Left forelimb (tissue), 1 donor: ENCODE data around the gene TIGD2.

Source experiments
- DNase-seq: peaks from one replicate; pipeline ENCODE4 v3.0.0-alpha.2; 2018; ENCODE audit warnings: low spot score

The TIGD2 gene

GRCh38 chr4:89110986-89111832, at the start of gene TIGD2:
Gene TIGD2 (plus strand): TSS chr4:89111533. CDS start chr4:89112975, 1,442 bp downstream.
- peak; percentile 90 for DNase-seq

DNA sequence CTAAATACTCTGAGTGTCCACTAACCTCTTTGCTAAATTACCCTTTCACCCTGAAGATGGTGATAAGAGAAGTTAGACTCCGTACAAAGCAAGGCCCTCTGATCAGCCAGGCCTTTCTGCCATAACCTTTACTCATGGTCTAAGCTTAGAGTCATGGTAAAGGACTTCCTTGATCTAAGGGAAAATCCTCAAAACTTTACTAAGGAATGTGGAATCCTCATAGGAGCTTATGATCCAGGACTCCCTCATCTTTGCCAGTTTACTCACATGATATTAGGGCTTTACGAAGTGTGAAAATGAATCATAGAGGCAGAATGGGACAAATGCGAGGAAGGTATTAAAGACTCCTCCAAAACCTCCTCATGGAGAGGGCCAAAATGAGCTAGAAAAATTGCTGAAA, 46.5 kb upstream of the TIGD2 start:
- DNase-seq: no peak

- DNase-seq: no peak
Observed at GRCh38 chr4:89067417-89067816, 43.9 kb upstream of the TIGD2 start.

- no peak for DNase-seq
Observed at GRCh38 chr4:89069481-89069880, 41.9 kb upstream of the TIGD2 start.

DNA sequence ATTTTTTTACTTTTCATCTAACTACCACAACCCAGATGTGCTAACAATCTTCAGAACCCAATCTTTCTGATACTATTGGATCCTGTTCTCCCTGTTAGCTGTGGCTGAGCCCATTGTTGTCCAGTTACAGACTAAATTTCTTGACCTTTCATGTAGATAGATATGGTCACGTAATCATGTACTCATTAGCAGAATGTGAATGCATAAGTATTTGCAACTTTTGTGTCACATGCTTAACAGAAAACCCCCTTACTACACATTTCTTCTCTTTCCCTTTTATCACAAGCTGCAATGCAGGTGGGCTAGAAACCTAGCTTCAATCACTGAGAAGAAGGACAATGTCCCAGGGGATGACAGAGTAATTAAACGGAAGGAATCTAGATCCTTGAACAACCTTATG, 41.3 kb upstream of the TIGD2 start:
- no peak for DNase-seq

DNA sequence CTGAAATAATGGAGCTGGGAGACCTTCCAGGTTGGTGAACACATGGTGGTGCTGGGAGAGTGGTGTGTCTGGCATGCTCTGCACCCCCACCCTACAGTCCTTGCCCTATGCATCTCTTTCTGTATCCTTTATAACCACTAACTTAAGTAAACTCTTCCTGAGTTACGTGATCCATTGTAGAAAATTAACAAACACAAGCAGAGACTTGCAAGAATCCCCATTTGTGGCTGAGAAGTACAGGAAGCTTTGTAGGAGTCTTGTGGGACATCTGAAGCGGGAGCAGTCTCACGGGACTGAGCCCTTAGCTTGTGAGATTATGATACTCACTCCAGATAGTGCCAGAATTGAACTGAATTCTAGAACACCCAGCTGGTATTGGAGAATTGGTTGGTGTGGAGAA, 40.0 kb upstream of the TIGD2 start:
- no peak for DNase-seq

- no peak for DNase-seq
Observed at GRCh38 chr4:89072921-89073320, 38.4 kb upstream of the TIGD2 start.

DNA sequence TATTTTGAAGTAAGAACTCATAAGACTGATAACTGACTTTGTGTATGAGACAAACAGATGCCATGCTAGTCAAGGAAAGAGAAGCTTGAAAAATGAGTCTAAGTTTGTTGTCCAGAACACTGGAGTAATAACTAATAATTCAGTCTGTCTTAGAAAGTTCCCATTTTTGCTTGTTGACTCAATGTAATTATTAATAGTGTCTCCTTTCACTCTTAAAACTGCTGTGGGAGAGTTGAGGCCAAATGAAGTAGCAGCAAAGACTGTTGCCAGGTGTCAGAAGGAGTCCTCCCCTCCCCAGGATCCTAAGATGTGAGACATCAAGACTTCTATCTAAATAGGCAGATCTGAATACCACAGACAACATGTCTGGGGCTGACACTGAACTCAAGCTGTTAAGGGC, 33.6 kb upstream of the TIGD2 start:
- no peak for DNase-seq

- no peak for DNase-seq
Observed at GRCh38 chr4:89078300-89078699, 33.0 kb upstream of the TIGD2 start.

GRCh38 chr4:89099034-89099433, 12.3 kb upstream of the TIGD2 start:
- DNase-seq: no peak

DNA sequence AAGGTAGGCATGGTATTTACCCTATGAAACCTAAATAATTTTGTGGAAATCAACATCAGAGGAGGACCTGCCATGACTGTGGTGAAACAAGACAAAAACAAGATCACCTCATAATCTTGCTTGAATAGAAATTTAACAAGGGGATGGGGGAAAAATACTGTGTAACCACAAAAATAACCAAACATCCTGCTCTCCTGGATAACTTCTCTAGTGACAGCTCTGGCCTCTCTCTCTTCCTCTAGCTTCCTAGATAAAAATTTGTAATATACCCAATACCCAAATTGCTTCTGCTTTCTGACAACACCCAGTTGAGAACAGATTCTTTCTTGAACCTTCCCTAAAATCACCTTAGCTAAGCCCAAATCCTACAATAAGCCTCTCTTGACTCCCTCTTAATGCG, 11.9 kb upstream of the TIGD2 start:
- no peak for DNase-seq

DNA sequence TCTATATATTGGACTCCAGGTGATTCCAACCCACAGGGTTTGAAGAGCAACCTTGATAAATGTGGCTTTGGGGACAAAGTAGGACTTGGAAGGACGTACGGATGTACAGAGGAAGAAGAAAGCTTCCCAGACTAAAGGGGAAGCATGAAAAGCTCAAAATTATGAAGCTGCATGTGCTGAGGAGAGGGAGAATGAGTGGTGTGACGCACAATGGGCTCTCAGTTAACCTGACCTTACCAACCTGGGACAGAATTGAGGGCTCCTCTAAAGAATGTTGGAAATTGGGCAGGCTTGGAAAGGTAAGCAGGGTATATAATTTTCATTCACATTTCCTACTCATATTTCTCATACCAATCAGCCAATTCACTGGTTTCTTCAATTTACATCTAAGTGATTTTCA, 10.5 kb upstream of the TIGD2 start:
- no peak for DNase-seq

- no peak for DNase-seq
Observed at GRCh38 chr4:89101256-89102161, 9.8 kb upstream of the TIGD2 start.

DNA sequence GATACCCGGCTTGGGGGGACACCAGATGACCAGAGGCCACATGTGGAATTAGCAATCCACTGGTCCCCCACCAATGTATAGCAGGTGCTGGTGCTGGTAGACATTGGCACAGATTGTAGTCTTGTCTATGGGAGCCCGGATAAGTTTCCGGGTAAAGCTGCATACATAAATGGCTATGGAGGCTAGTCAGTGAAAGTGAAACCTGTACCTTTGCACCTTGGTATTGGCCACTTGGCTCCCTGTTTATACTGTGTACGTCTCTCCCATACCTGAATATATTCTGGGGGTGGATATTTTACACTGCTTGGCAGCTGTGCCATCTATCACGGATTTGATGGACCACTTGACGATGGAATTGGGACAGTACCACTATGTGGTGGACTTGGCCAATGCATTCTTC, 5.6 kb upstream of the TIGD2 start:
- DNase-seq: no peak

DNA sequence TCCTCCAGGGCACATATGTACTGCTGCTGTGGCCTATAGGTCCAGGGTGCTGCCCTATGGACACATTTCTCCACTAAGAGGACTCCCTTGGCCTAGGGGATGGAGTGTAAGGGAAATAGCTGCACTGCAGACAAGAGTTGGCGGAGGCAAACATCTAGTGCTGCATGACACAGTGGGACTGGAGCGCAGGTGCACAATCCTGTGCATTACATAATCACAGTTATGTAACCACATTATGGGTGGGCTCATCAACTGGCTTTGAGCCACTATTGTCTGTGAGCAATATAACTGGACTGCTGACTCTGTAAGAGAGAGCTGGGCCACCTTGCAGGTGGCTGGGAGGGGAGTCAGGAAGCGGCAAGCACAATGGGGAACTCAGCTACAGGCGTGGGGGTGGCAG, 3.2 kb upstream of the TIGD2 start:
- DNase-seq: no peak

GRCh38 chr4:89109841-89110540, 1.3 kb upstream of the TIGD2 start:
- no peak for DNase-seq

- DNase-seq: no peak
Observed at GRCh38 chr4:89110541-89110985, 770 bp upstream of the TIGD2 start.

GRCh38 chr4:89111833-89112563, 665 bp downstream of the TIGD2 start:
- DNase-seq: no peak

DNA sequence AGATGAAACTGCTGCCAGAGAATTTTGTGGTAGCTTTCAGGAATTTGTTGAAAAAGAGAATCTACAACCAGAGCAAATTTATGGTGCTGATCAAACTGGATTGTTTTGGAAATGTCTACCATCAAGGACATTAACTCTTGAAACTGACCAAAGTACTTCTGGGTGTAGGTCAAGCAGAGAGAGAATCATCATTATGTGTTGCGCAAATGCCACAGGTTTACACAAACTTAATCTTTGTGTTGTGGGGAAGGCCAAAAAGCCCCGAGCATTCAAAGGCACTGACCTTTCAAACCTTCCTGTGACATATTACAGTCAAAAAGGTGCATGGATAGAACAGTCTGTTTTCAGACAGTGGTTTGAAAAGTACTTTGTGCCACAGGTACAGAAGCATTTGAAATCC, 2.1 kb downstream of the TIGD2 start:
- no peak for DNase-seq

DNA sequence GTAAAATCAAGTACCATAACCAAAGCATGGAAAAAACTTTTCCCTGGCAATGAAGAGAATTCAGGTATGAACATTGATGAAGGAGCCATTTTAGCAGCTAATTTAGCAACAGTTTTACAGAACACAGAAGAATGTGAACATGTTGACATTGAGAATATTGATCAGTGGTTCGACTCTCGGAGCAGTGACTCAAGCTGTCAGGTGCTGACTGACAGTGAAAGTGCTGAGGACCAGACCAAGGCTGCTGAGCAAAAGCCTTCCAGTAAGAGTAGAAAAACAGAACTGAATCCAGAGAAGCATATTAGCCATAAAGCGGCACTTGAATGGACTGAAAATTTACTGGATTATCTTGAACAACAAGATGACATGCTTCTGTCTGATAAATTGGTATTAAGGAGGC, 2.8 kb downstream of the TIGD2 start:
- DNase-seq: no peak

DNA sequence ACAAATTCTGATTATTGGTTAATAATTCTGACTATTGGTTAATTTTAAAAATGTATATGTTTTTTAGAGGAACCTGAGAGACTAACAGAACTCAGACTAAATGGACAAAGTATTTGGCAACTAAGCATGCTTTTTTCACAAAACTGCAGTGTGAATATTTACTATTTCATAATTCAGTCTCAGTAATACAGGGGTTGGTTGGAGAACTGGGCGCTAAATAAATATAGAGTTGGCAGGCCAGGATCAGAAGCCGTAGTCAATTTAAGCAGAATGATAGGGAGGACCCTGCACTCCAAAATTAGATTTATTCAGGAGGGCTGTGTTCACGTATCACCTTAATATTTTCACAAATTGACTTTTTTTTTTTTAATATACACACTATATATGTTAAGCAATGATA, 5.8 kb downstream of the TIGD2 start:
- no peak for DNase-seq

GRCh38 chr4:89119166-89119565, 7.8 kb downstream of the TIGD2 start:
- DNase-seq: no peak
